GM18520 (cell line): ENCODE results near the gene DHDH.
"Not testable (repeated sequence)": the region's sequence is repeated elsewhere in the genome, so short reads cannot be mapped to it uniquely, and the experiment has no call there.

Source experiments
- ATAC-seq: cut with Tn5 transposase; IDR thresholded peaks from one replicate; pipeline ENCODE4 v1.9.1; 2021; ENCODE audit not compliant: unreplicated experiment

Gene DHDH

GRCh38 chr19:48914181-48914580, 19.3 kb upstream of the DHDH start:
- ATAC-seq: no peak

DNA sequence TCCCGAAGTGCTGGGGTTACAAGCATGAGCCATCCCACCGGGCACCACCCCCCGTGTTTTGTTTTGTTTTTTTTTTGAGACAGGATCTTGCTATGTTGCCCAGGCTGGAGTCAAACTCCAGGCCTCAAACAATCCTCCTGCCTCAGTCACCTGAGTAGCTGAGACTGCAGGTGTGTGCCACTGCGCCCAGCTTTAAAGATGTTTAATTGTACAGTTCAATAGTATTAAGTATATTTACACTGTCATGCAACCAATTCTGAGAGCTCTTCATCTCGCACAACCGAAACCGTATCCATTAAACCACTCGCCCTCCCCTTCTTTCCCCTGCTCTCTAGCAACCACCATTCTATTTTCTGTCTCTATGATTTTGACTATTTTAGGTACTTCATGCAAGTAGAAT, 17.7 kb upstream of the DHDH start:
- no peak for ATAC-seq

DNA sequence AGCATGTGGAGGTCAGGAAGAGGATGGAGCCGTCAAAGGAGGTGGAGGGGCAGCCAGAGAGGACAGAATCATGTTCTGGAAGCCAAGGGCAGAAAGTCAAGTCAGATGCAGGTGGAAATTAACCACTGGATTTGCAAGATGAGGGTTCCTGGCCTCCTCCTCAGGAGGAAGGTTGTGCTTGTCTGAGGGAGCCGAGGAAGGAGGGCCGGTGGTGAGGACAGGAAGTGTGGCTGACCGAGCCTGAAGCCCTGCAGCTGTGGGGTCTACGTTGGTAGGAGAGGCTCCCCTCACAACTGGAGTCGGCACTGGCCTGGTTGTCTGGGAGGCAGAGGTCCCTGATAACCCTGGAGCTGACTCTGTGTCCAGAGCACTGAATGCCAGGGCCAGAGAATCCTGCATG, 15.4 kb upstream of the DHDH start:
- ATAC-seq: no peak

DNA sequence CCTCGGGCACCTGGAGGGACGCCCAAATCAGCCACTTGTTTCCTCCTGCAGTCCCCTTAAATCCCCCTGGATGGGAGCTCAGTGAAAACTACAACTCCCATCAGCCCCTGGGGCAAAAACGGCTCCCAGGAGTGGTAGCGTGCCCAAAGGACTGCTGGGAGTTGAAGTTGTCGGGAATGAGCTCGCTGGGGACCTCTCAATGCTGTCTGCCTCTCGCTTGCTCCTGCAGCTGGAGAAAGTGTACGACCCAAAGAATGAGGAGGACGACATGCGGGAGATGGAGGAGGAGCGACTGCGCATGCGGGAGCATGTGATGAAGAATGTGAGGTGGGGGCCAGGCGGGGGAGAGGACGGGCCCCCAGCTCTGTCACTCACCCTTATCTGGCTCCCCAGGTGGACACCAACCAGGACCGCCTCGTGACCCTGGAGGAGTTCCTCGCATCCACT, 14.7 kb upstream of the DHDH start:
- no peak for ATAC-seq

DNA sequence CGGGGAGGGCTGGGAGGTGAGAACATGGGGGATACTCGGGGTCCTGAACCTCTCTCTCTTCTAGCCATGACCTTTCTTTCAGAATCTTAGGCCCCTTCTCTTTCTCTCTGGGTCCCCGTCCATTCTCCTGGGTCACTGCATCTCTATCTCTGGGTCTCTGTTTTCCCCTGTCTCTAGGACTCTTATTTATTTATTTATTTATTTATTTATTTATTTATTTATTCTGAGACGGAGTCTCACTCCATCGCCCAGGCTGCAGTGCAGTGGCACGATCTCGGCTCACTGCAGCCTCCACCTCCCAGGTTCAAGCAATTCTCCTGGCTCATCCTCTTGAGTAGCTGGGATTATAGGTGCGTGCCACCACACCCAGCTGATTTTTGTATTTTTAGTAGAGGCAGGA, 14.2 kb upstream of the DHDH start:
- not testable (repeated sequence) for ATAC-seq

DNA sequence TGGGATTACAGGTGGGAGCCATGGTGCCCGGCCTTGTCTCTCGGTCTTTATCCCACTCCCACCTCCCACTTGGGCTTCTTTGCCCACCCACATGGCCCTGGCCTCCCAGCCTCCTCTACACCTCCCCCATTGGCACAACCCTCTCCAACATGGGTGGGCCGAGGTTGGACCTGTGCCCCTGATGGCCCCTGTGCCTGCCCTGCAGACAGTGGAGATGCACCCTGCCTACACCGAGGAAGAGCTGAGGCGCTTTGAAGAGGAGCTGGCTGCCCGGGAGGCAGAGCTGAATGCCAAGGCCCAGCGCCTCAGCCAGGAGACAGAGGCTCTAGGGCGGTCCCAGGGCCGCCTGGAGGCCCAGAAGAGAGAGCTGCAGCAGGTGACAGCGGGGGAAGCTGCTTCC, 12.6 kb upstream of the DHDH start:
- no peak for ATAC-seq

DNA sequence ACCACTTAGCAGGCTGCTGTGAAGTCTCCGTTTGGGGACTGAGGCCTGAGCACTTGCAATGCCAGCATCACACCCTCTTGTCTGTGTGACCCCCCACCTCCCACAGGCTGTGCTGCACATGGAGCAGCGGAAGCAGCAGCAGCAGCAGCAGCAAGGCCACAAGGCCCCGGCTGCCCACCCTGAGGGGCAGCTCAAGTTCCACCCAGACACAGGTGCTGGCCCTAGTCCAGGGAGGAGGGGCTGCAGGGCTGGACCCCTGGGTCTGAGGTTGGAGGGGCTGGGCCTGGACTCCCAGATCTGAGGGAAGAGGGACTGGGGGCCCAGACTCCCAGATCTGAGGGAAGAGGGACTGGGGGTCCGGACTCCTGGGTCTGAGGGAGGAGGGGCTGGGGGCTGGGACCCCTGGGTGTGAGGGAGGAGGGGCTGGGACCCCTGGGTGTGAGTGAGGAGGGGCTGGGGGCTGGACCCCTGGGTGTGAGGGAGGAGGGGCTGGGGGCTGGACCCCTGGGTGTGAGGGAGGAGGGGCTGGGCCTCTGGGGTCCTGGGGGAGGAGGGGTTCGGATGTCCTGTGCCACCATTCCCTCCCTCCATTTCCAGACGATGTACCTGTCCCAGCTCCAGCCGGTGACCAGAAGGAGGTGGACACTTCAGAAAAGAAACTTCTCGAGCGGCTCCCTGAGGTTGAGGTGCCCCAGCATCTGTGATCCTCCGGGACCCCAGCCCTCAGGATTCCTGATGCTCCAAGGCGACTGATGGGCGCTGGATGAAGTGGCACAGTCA, 11.6 kb upstream of the DHDH start:
- no peak for ATAC-seq

DNA sequence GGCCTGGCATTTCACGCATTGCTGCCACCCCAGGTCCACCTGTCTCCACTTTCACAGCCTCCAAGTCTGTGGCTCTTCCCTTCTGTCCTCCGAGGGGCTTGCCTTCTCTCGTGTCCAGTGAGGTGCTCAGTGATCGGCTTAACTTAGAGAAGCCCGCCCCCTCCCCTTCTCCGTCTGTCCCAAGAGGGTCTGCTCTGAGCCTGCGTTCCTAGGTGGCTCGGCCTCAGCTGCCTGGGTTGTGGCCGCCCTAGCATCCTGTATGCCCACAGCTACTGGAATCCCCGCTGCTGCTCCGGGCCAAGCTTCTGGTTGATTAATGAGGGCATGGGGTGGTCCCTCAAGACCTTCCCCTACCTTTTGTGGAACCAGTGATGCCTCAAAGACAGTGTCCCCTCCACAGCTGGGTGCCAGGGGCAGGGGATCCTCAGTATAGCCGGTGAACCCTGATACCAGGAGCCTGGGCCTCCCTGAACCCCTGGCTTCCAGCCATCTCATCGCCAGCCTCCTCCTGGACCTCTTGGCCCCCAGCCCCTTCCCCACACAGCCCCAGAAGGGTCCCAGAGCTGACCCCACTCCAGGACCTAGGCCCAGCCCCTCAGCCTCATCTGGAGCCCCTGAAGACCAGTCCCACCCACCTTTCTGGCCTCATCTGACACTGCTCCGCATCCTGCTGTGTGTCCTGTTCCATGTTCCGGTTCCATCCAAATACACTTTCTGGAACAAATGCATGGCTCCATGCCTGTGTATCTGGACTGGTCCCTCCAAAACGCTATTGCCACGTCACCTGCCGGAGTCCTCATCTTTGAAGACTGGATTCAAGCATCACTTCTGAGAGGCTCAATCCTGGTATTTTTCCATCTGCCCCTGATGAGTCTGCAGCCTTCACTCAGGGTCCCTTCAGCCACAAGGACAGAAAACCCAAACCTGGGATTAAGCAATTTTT, 10.7 kb upstream of the DHDH start:
- no peak for ATAC-seq

DNA sequence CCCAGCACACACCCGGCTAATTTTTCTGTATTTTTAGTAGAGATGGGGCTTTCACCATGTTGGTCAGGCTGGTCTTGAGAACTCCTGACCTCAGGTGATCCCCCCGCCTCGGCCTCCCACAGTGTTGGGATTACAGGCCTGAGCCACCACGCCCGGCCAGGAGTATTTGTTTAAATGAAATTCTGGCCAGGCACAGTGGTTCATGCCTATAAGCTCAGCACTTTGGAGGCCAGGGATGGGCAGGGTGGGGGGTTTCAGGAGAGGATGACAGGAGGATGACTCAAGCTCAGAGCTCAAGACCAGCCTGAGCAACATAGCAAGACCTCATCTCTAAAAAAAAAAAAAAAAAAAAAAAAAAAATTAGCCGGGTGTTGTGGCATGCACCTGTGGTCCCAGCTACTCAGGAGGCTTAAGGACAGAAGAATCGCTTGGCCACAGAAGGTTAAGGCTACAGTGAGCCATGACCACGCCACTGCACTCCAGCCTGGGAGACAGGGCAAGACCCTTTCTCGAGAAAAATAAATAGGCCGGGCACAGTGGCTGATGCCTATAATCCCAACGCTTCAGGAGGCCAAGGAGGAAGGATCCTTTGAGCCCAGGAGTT, 8.2 kb upstream of the DHDH start:
- no peak for ATAC-seq

DNA sequence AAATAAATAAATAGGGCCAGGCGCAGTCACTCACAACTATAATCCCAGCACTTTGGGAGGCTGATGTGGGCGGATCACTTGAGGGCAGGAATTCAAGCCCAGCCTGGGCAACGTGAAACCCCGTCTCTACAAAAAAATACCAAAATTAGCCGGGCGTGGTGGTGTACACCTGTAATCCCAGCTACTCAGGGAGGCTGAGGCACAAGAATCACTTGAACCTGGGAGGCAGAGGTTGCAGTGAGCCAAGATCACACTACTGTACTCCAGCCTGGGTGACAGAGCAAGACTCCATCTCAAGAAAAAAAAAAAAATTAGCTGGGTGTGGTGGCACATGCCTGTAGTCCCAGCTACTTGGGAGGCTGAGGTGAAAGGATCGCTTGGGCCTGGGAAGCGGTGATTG, 7.6 kb upstream of the DHDH start:
- ATAC-seq: not testable (repeated sequence)

- no peak for ATAC-seq
These were observed 6.6 kb upstream of the DHDH start for GRCh38 chr19:48926909-48927308.

- ATAC-seq: not testable (repeated sequence)
These were observed 5.8 kb upstream of the DHDH start for GRCh38 chr19:48927692-48928091.

GRCh38 chr19:48928164-48929025, 5.1 kb upstream of the DHDH start:
- ATAC-seq: no peak

DNA sequence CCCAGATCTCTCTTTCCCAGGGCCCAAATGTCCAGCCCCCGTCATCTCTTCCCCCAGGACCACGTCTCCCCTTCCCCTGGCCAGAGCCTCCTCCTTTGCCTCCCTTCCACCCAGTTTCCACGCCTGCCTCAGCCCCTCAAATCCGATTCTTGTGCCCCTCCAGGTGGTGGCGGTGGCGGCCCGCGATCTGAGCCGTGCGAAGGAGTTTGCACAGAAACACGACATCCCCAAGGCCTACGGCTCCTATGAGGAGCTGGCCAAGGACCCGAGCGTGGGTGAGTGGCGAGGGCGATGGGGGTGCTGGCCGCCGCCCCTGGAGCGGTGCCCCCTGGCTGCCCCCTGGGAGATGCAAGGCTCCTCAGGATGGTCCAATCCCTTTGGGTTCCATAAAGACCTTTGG, 1.3 kb downstream of the DHDH start:
- no peak for ATAC-seq

DNA sequence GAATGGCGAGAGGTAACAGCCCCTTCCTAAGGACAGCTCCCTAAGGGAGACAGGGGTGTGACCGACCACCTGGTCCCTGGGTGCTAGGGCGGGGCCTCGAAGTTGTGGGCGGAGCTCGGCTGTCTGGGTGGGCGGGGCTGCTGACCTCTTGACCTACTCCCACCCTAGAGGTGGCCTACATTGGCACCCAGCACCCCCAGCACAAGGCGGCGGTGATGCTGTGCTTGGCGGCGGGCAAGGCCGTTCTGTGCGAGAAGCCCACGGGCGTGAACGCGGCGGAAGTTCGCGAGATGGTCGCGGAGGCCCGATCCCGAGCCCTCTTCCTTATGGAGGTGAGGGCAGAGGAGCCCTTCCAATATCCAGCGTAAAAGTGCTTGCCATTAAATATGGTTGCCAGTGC, 2.4 kb downstream of the DHDH start:
- ATAC-seq: no peak

DNA sequence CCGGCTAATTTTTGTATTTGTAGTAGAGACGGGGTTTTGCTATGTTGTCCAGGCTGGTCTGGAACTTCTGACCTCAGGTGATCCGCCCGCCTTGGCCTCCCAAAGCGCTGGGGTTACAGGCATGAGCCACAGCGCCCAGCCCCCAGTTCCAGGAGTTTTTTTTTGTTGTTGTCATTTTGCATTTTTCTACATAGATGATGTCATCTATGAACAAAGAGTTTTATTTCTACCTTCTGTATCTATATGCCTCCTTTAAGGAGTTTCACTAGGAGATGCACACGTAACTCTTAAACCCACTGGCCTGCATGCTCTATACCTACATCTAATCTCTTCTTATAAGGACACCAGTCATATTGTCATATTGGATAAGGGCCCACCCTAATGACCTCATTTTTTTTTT, 4.8 kb downstream of the DHDH start:
- ATAC-seq: no peak

DNA sequence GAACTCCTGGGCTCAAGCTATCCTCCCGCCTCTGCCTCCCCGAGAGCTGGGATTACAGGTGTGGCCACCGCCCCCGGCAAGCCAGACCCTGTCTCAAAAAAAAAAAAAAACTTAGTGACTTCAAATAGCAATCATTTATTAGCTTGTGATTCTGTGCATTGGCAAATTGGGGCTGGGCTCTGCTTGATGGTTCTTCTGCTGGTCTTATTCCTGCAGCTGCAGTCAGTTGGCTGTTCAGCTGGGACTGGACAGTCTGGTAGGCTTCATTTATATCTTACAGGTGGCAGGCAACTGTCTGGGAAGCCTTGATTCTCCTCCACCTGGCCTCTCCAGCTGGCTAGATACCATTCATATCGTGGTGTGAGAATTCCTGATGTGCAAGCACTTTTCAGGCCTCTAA, 7.4 kb downstream of the DHDH start:
- ATAC-seq: no peak

DNA sequence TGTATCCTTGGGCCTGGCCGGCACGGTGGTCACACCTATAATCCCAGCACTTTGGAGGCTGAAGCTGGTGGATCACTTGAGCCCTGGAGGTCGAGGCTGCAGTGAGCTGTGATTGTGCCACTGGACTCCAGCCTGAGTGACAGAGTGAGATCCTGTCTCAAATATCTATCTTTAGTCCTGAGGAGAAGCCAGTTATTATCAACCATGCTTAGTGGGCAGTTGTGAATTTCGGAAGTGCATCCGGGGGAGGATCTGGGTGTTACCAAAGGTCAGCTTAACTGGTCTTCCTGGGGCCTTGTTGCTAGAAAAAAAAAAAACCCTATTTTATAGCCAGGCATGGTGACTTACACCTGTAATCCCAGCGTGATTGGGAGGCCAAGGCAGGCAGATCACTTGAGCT, 9.6 kb downstream of the DHDH start:
- no peak for ATAC-seq

DNA sequence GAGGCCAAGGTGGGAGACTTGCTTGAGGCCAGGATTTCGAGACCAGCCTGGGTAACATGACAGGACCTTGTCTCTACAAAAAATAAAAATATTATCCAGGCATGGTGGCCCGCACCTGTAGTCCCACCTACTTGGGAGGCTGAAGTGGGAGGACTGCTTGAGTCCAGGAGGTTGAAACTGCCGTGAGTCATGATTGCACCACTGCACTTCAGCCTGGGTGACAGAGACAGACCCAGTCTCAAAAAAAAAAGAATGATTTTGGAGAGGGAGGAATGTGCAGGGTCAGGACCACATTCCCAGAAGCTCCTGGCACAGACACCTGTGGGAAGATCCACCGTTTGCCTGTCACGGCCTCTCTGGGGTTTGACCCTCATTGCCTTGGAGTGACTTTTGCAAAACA, 11.9 kb downstream of the DHDH start:
- ATAC-seq: no peak

GRCh38 chr19:48945817-48946216, 12.3 kb downstream of the DHDH start:
- ATAC-seq: no peak
